GM12864 (cell line): ENCODE data around the gene RTBDN.

ENCODE experiments used
- DNase-seq: peaks from one replicate; pipeline ENCODE4 v3.0.0-alpha.2; 2011; ENCODE audit warnings: low read depth
- H3K4me3 ChIP-seq: 2 replicates; pipeline ENCODE4 v1.5.1; 2011; ENCODE audit warnings: mild to moderate bottlenecking, low read depth, low read length, control low read depth
- CTCF ChIP-seq: IDR thresholded peaks from 2 replicates; pipeline ENCODE4 v1.5.1; 2011; ENCODE audit warnings: low read depth, mild to moderate bottlenecking, moderate library complexity, low read length, control low read depth, inconsistent platforms; ENCODE audit errors: missing control alignments

Gene RTBDN

GRCh38 chr19:12840091-12841079, 6.0 kb upstream of the RTBDN start:
- no peak for DNase-seq

GRCh38 chr19:12838886-12839756, 4.7 kb upstream of the RTBDN start:
- TF ChIP-seq CTCF, result no peak

More at GRCh38 chr19:12840091-12841079, 6.0 kb upstream of the RTBDN start:
- H3K4me3 ChIP-seq, result no peak overlapping the region
- TF ChIP-seq CTCF, result no peak

GRCh38 chr19:12838182-12838885, 4.0 kb upstream of the RTBDN start, which contains the start of gene MAST1:
MAST1 (plus strand) TSS chr19:12838515; CDS start chr19:12838573, 58 bp downstream.
- no peak within 1 kb of the TSS; the same call in 1 of the 2 replicates for H3K4me3 ChIP-seq
- no peak for DNase-seq
- peak; percentile 58 for TF ChIP-seq CTCF

More at GRCh38 chr19:12838886-12839756, 4.7 kb upstream of the RTBDN start:
- H3K4me3 ChIP-seq, result no peak overlapping the region
- DNase-seq, result no peak

GRCh38 chr19:12837225-12837624, 2.8 kb upstream of the RTBDN start:
- DNase-seq, result no peak
- TF ChIP-seq CTCF, result no peak
- no peak overlapping the region for H3K4me3 ChIP-seq

GRCh38 chr19:12836529-12836863, 2.1 kb upstream of the RTBDN start:
- no peak overlapping the region for H3K4me3 ChIP-seq
- TF ChIP-seq CTCF, result no peak
- DNase-seq, result no peak

GRCh38 chr19:12834976-12835757, 788 bp upstream of the RTBDN start:
- DNase-seq, result no peak
- H3K4me3 ChIP-seq, result no peak overlapping the region
- no peak for TF ChIP-seq CTCF
